ENCODE results near the gene RAB31. TPM values are rescaled to one million over a fixed set of nuclear protein-coding genes. Genes with fewer than 3 reads are reported as not detected.

Gene RAB31
- total RNA-seq, 1 experiment from 2014 or later: 9.5 TPM

GRCh38 chr18:9870431-9871008 lies 162.4 kb downstream of the RAB31 start:
- intact Hi-C loops (cut with micrococcal nuclease; ENCODE audit: unreplicated experiment): no loop called here

GRCh38 chr18:9871244-9871746 lies 163.2 kb downstream of the RAB31 start:
- POLR2A ChIA-PET: no interaction called here
- peaks cover 3% of the 10 kb centered on the region for H3K9me3 Mint-ChIP-seq (ENCODE audit: unreplicated experiment)
- intact Hi-C loops (cut with micrococcal nuclease; ENCODE audit: unreplicated experiment): no loop called here
- H3K36me3 ChIP-seq (ENCODE audit: control insufficient read depth, insufficient read depth, low read length): no peaks in the 10 kb centered on the region
- TF ChIP-seq, protein P1, sequence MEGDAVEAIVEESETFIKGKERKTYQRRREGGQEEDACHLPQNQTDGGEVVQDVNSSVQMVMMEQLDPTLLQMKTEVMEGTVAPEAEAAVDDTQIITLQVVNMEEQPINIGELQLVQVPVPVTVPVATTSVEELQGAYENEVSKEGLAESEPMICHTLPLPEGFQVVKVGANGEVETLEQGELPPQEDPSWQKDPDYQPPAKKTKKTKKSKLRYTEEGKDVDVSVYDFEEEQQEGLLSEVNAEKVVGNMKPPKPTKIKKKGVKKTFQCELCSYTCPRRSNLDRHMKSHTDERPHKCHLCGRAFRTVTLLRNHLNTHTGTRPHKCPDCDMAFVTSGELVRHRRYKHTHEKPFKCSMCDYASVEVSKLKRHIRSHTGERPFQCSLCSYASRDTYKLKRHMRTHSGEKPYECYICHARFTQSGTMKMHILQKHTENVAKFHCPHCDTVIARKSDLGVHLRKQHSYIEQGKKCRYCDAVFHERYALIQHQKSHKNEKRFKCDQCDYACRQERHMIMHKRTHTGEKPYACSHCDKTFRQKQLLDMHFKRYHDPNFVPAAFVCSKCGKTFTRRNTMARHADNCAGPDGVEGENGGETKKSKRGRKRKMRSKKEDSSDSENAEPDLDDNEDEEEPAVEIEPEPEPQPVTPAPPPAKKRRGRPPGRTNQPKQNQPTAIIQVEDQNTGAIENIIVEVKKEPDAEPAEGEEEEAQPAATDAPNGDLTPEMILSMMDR (IDR thresholded peaks at IDR 0.05; ENCODE audit: insufficient read depth in 1 of 2, low read depth in 1 of 2, low read length in 1 of 2, severe bottlenecking in 1 of 2, unreplicated experiment in 1 of 2): no peak
- peaks cover 2% of the 10 kb centered on the region; the same call in 1 of the 2 replicates for H3K9me3 ChIP-seq
- no peak overlapping the region for H3K4me3 Mint-ChIP-seq (ENCODE audit: unreplicated experiment)
- H3K4me3 ChIP-seq (ENCODE audit: low read depth, low read length): no peak overlapping the region
- no TSS peak for BruUV-seq (replicated peaks)
- no peaks in the 10 kb centered on the region for H3K27me3 Mint-ChIP-seq (ENCODE audit: insufficient read depth, unreplicated experiment)
- H3K27me3 ChIP-seq (replicated peaks; ENCODE audit: control insufficient read depth, insufficient read depth, low read length): no peaks in the 10 kb centered on the region
- peaks cover 2% of the 10 kb centered on the region for H3K36me3 Mint-ChIP-seq (ENCODE audit: insufficient read depth, unreplicated experiment)
- H3K27ac Mint-ChIP-seq (ENCODE audit: unreplicated experiment): peak overlapping the region; percentile 51
- DNase-seq: no peak
- CTCF ChIA-PET: no interaction called here
- peaks cover 41% of the 10 kb centered on the region for H3K4me1 ChIP-seq
- H3K4me1 Mint-ChIP-seq (ENCODE audit: low read depth, unreplicated experiment): peaks cover 42% of the 10 kb centered on the region

More at GRCh38 chr18:9870431-9871008, 162.4 kb downstream of the RAB31 start:
- no TSS peak for BruUV-seq (replicated peaks)
- ChIA-PET CTCF (no interaction called here), POLR2A (no interaction called here)
- DNase-seq: no peak
- Mint-ChIP-seq H3K27ac (ENCODE audit: unreplicated experiment) (peak overlapping the region; percentile 51), H3K36me3 (ENCODE audit: insufficient read depth, unreplicated experiment) (peaks cover 9% of the 10 kb centered on the region), H3K4me1 (ENCODE audit: low read depth, unreplicated experiment) (peaks cover 39% of the 10 kb centered on the region), H3K4me3 (ENCODE audit: unreplicated experiment) (peak overlapping the region; percentile 7), H3K27me3 (ENCODE audit: insufficient read depth, unreplicated experiment) (no peaks in the 10 kb centered on the region), H3K9me3 (ENCODE audit: unreplicated experiment) (peaks cover 11% of the 10 kb centered on the region)
- Histone ChIP-seq H3K36me3 (ENCODE audit: control insufficient read depth, insufficient read depth, low read length) (no peaks in the 10 kb centered on the region), H3K4me1 (peaks cover 33% of the 10 kb centered on the region), H3K9me3 (peaks cover 9% of the 10 kb centered on the region), H3K4me3 (ENCODE audit: low read depth, low read length) (no peak overlapping the region), H3K27me3 (replicated peaks; ENCODE audit: control insufficient read depth, insufficient read depth, low read length) (no peaks in the 10 kb centered on the region)
- TF ChIP-seq, protein P1 (IDR thresholded peaks at IDR 0.05; ENCODE audit: insufficient read depth in 1 of 2, low read depth in 1 of 2, low read length in 1 of 2, severe bottlenecking in 1 of 2, unreplicated experiment in 1 of 2): no peak

DNA sequence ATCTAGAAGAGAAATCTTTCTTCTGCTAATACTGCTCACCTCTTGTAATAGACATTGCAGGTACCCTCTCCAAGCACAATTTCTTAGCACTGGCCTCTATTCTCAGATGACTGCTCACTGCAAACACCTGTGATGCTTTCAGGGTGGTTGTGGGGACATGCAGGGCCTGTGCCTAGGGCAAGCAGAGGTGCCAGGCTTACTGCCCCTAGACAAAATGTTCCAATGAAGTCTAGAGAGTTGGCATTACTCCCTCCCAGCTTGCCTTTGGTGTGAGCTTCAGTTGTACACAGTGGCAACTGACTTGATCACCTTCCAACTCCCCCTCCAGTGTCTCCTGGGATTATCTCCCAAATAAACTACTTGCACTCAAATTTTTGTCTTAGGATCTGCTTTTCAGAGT lies 164.7 kb downstream of the RAB31 start:
- Mint-ChIP-seq H3K36me3 (ENCODE audit: insufficient read depth, unreplicated experiment) (peaks cover 8% of the 10 kb centered on the region), H3K27ac (ENCODE audit: unreplicated experiment) (no peak overlapping the region), H3K4me1 (ENCODE audit: low read depth, unreplicated experiment) (peaks cover 47% of the 10 kb centered on the region), H3K4me3 (ENCODE audit: unreplicated experiment) (no peak overlapping the region), H3K27me3 (ENCODE audit: insufficient read depth, unreplicated experiment) (no peaks in the 10 kb centered on the region), H3K9me3 (ENCODE audit: unreplicated experiment) (no peaks in the 10 kb centered on the region)
- no TSS peak for BruUV-seq (replicated peaks)
- Histone ChIP-seq H3K4me3 (ENCODE audit: low read depth, low read length) (no peak overlapping the region), H3K4me1 (peaks cover 43% of the 10 kb centered on the region), H3K9me3 (no peaks in the 10 kb centered on the region), H3K27me3 (replicated peaks; ENCODE audit: control insufficient read depth, insufficient read depth, low read length) (no peaks in the 10 kb centered on the region), H3K36me3 (ENCODE audit: control insufficient read depth, insufficient read depth, low read length) (no peaks in the 10 kb centered on the region)
- ChIA-PET CTCF (no interaction called here), POLR2A (no interaction called here)
- intact Hi-C loops (cut with micrococcal nuclease; ENCODE audit: unreplicated experiment): no loop called here
- TF ChIP-seq, protein P1 (IDR thresholded peaks at IDR 0.05; ENCODE audit: insufficient read depth in 1 of 2, low read depth in 1 of 2, low read length in 1 of 2, severe bottlenecking in 1 of 2, unreplicated experiment in 1 of 2): no peak
- no peak for DNase-seq
